ENCODE results near the gene SLC25A41.

The SLC25A41 gene

DNA sequence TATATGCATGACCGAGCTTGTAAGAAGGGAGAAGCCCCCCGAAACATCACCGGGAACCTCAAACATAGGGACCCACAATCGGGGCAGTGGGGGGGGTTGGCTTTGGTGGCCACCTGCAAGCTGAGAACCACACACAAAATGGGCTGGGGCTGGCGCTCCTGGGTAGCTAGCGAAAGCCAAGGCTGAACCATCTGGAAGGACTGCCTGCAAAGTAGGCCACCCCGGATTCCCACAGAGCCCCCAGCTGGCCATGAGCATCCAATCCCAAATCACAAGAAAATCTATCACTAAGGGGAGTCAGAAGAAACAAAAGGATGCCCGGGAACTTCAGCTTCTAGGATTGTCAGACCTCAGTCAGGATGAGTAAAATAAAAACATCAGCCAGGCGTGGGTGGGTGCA lies 55.1 kb downstream of the SLC25A41 start:
- H3K4me3 ChIP-seq (ENCODE audit: insufficient read depth, low read length, poor library complexity, severe bottlenecking), result no peak overlapping the region
- no peaks in the 10 kb centered on the region for H3K79me2 ChIP-seq (ENCODE audit: insufficient read depth, low read length)
- no peaks in the 10 kb centered on the region for H3F3A ChIP-seq (ENCODE audit: insufficient read depth)
- H3K9me3 ChIP-seq (ENCODE audit: insufficient read depth, low read length), result no peaks in the 10 kb centered on the region
- no peak overlapping the region for H2AFZ ChIP-seq (ENCODE audit: low read depth, low read length, severe bottlenecking)
- H3K27me3 ChIP-seq (ENCODE audit: low read length), result no peaks in the 10 kb centered on the region
- peaks cover 11% of the 10 kb centered on the region for H3K36me3 ChIP-seq (ENCODE audit: low read length)
- H3K9me2 ChIP-seq (replicated peaks; ENCODE audit: insufficient read depth, low read length), result no peaks in the 10 kb centered on the region
- TF ChIP-seq EZH2phosphoT487 (conservative IDR thresholded peaks at IDR 0.05; ENCODE audit: low read length), result no peak
- TF ChIP-seq, protein P1, sequence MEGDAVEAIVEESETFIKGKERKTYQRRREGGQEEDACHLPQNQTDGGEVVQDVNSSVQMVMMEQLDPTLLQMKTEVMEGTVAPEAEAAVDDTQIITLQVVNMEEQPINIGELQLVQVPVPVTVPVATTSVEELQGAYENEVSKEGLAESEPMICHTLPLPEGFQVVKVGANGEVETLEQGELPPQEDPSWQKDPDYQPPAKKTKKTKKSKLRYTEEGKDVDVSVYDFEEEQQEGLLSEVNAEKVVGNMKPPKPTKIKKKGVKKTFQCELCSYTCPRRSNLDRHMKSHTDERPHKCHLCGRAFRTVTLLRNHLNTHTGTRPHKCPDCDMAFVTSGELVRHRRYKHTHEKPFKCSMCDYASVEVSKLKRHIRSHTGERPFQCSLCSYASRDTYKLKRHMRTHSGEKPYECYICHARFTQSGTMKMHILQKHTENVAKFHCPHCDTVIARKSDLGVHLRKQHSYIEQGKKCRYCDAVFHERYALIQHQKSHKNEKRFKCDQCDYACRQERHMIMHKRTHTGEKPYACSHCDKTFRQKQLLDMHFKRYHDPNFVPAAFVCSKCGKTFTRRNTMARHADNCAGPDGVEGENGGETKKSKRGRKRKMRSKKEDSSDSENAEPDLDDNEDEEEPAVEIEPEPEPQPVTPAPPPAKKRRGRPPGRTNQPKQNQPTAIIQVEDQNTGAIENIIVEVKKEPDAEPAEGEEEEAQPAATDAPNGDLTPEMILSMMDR (IDR thresholded peaks at IDR 0.05; ENCODE audit: insufficient read depth, low read length, poor library complexity, severe bottlenecking), result no peak
- H3K4me2 ChIP-seq (ENCODE audit: low read depth, low read length, poor library complexity, severe bottlenecking), result no peak overlapping the region
- H3K9ac ChIP-seq (ENCODE audit: low read length), result no peak overlapping the region
- H4K20me1 ChIP-seq (ENCODE audit: low read depth, low read length), result no peaks in the 10 kb centered on the region
- no peak overlapping the region for H3K27ac ChIP-seq (ENCODE audit: low read depth, low read length)

- no peak overlapping the region for H3K4me2 ChIP-seq (ENCODE audit: low read depth, low read length, poor library complexity, severe bottlenecking)
- no peaks in the 10 kb centered on the region for H4K20me1 ChIP-seq (ENCODE audit: low read depth, low read length)
- H2AFZ ChIP-seq (ENCODE audit: low read depth, low read length, severe bottlenecking), result no peak overlapping the region
- H3K4me3 ChIP-seq (ENCODE audit: insufficient read depth, low read length, poor library complexity, severe bottlenecking), result no peak overlapping the region
- no peaks in the 10 kb centered on the region for H3K9me2 ChIP-seq (replicated peaks; ENCODE audit: insufficient read depth, low read length)
- H3K9me3 ChIP-seq (ENCODE audit: insufficient read depth, low read length), result no peaks in the 10 kb centered on the region
- TF ChIP-seq EZH2phosphoT487 (conservative IDR thresholded peaks at IDR 0.05; ENCODE audit: low read length), result no peak
- TF ChIP-seq, protein P1 (IDR thresholded peaks at IDR 0.05; ENCODE audit: insufficient read depth, low read length, poor library complexity, severe bottlenecking), result no peak
- peaks cover 11% of the 10 kb centered on the region for H3K36me3 ChIP-seq (ENCODE audit: low read length)
- no peak overlapping the region for H3K9ac ChIP-seq (ENCODE audit: low read length)
- no peaks in the 10 kb centered on the region for H3F3A ChIP-seq (ENCODE audit: insufficient read depth)
- H3K27ac ChIP-seq (ENCODE audit: low read depth, low read length), result no peak overlapping the region
- no peaks in the 10 kb centered on the region for H3K79me2 ChIP-seq (ENCODE audit: insufficient read depth, low read length)
- H3K27me3 ChIP-seq (ENCODE audit: low read length), result no peaks in the 10 kb centered on the region
Measured at GRCh38 chr19:6378041-6378440, 55.5 kb downstream of the SLC25A41 start.

DNA sequence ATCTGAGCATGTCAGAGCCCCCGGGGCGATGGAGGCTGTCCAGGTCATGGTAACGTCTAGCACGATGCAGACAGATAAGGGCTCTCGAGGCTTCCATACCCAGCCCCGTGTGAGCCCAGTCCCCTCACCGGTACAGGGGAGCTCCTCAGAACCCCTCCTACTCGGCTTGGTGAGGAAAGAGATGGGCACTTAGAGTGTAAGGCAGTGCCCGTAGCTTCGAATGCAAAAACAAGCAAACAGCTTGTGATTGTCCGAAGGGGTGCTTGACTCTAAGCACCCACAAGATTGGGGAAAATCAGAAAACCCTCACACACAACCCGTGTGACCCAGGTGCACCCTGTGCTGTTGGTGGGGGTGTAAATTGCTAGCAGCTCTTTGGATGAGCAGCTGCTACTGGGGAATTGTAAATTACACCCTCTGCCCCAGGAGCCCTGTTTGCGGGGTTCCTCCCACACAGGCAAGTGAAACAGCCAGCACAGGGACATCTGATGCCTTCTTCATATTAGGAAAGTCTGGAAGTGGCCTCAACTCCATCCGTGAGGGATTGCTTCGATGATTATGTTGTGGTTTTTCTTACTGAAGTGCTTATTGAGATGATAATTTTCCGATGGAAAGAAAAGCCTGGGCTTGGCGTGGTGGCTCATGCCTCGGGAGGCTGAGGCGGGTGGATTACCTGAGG lies 56.9 kb downstream of the SLC25A41 start:
- H3K36me3 ChIP-seq (ENCODE audit: low read length), result peaks cover 11% of the 10 kb centered on the region

More for the DNA sequence above, 56.9 kb downstream of the SLC25A41 start:
- Histone ChIP-seq H3K9ac (ENCODE audit: low read length) (no peak overlapping the region), H3K9me3 (ENCODE audit: insufficient read depth, low read length) (no peaks in the 10 kb centered on the region), H3K4me2 (ENCODE audit: low read depth, low read length, poor library complexity, severe bottlenecking) (no peak overlapping the region), H3K9me2 (replicated peaks; ENCODE audit: insufficient read depth, low read length) (no peaks in the 10 kb centered on the region), H3F3A (ENCODE audit: insufficient read depth) (peaks cover 4% of the 10 kb centered on the region), H3K4me3 (ENCODE audit: insufficient read depth, low read length, poor library complexity, severe bottlenecking) (no peak overlapping the region), H3K79me2 (ENCODE audit: insufficient read depth, low read length) (no peaks in the 10 kb centered on the region), H2AFZ (ENCODE audit: low read depth, low read length, severe bottlenecking) (no peak overlapping the region), H3K27ac (ENCODE audit: low read depth, low read length) (no peak overlapping the region), H4K20me1 (ENCODE audit: low read depth, low read length) (no peaks in the 10 kb centered on the region), H3K27me3 (ENCODE audit: low read length) (no peaks in the 10 kb centered on the region)
- TF ChIP-seq, protein P1 (IDR thresholded peaks at IDR 0.05; ENCODE audit: insufficient read depth, low read length, poor library complexity, severe bottlenecking), result no peak
- no peak for TF ChIP-seq EZH2phosphoT487 (conservative IDR thresholded peaks at IDR 0.05; ENCODE audit: low read length)

Measured in SU-DHL-6 (cell line).